HL-60/S4 treated with phorbol 12-myristate 13-acetate at 8.2 ng/mL for 4 days and 3 days (cell line): ENCODE data around the gene AFF3.

ENCODE experiments used
- in situ Hi-C: fragments of 300-500 bp; cut with MboI; formaldehyde crosslinking; loops from 2 replicates; pipeline ENCODE4 v1.15.0; 2022; ENCODE audit warnings: low sequenced_read_pairs

AFF3 gene

GRCh38 chr2:100046961-100047947, 95.1 kb downstream of the AFF3 start:
- in situ Hi-C loops: no loop called here

GRCh38 chr2:100045000-100045399, 97.4 kb downstream of the AFF3 start:
- in situ Hi-C loops: no loop called here

- in situ Hi-C loops: no loop called here
Measured at GRCh38 chr2:100043891-100044255, 98.5 kb downstream of the AFF3 start.

GRCh38 chr2:100043081-100043890, 99.1 kb downstream of the AFF3 start:
- in situ Hi-C loops: no loop called here

- in situ Hi-C loops: no loop called here
Measured at GRCh38 chr2:100042562-100042961, 99.8 kb downstream of the AFF3 start.

GRCh38 chr2:100041946-100042345, 100.4 kb downstream of the AFF3 start:
- in situ Hi-C loops: no loop called here

GRCh38 chr2:100041385-100041784, 101.0 kb downstream of the AFF3 start:
- in situ Hi-C loops: no loop called here

- in situ Hi-C loops: no loop called here
Measured at GRCh38 chr2:100040906-100041305, 101.5 kb downstream of the AFF3 start.

- in situ Hi-C loops: no loop called here
Measured at GRCh38 chr2:100039291-100039980, 103.0 kb downstream of the AFF3 start.

- in situ Hi-C loops: no loop called here
Measured at GRCh38 chr2:100038011-100038410, 104.4 kb downstream of the AFF3 start.

GRCh38 chr2:100036793-100037192, 105.6 kb downstream of the AFF3 start:
- in situ Hi-C loops: no loop called here

GRCh38 chr2:100036026-100036425, 106.4 kb downstream of the AFF3 start:
- in situ Hi-C loops: no loop called here

- in situ Hi-C loops: no loop called here
Measured at GRCh38 chr2:100034431-100034830, 108.0 kb downstream of the AFF3 start.

- in situ Hi-C loops: no loop called here
Measured at GRCh38 chr2:100033976-100034375, 108.4 kb downstream of the AFF3 start.

- in situ Hi-C loops: no loop called here
Measured at GRCh38 chr2:100031604-100032003, 110.8 kb downstream of the AFF3 start.

- in situ Hi-C loops: no loop called here
Measured at GRCh38 chr2:100029460-100029859, 112.9 kb downstream of the AFF3 start.

GRCh38 chr2:100021791-100022340, 120.5 kb downstream of the AFF3 start:
- in situ Hi-C loops: no loop called here

- in situ Hi-C loops: no loop called here
Measured at GRCh38 chr2:100019499-100019898, 122.9 kb downstream of the AFF3 start.

- in situ Hi-C loops: no loop called here
Measured at GRCh38 chr2:100018341-100019193, 123.8 kb downstream of the AFF3 start.

GRCh38 chr2:100017633-100018032, 124.8 kb downstream of the AFF3 start:
- in situ Hi-C loops: no loop called here
